ENCODE measurements around the gene PICALM.

Gene PICALM

GRCh38 chr11:86066657-86067008 is 2.3 kb downstream of the PICALM start:
- no peak for DNase-seq (ENCODE audit: low read depth, low spot score)
- H3K4me3 ChIP-seq (ENCODE audit: low read depth, low read length), result peak overlapping the region; percentile 94
- TF ChIP-seq CTCF (IDR thresholded peaks at IDR 0.05; ENCODE audit: insufficient read depth, low read length, missing control alignments), result no peak
- CTCF ChIA-PET, result interaction anchor here (1.0 to 5.4 kb wide), 4 partner anchors 13 to 150 kb away, joined by 3 to 36 read pairs (median 10); no protein-coding TSS in a partner anchor
- POLR2A ChIA-PET, result interaction anchor here (1.3 kb wide), 1 partner anchor 127 kb away, joined by 4 read pairs; no protein-coding TSS in a partner anchor

GRCh38 chr11:86066033-86066432 is 2.9 kb downstream of the PICALM start:
- DNase-seq (ENCODE audit: low read depth, low spot score), result no peak
- TF ChIP-seq CTCF (IDR thresholded peaks at IDR 0.05; ENCODE audit: insufficient read depth, low read length, missing control alignments), result no peak
- ChIA-PET POLR2A (interaction anchor here (1.3 kb wide), 1 partner anchor 128 kb away, joined by 4 read pairs; no protein-coding TSS in a partner anchor), CTCF (interaction anchor here (2.6 to 5.4 kb wide), 2 partner anchors 24 to 128 kb away, joined by 16 to 36 read pairs; no protein-coding TSS in a partner anchor)
- H3K4me3 ChIP-seq (ENCODE audit: low read depth, low read length), result peak overlapping the region; percentile 94

- POLR2A ChIA-PET, result interaction anchor here (0.6 kb wide), 1 partner anchor 20 kb away, joined by 3 read pairs; no protein-coding TSS in a partner anchor
- H3K4me3 ChIP-seq (ENCODE audit: low read depth, low read length), result peak overlapping the region; percentile 19; the same call in 1 of the 2 replicates
- no peak for TF ChIP-seq CTCF (IDR thresholded peaks at IDR 0.05; ENCODE audit: insufficient read depth, low read length, missing control alignments)
- DNase-seq (ENCODE audit: low read depth, low spot score), result no peak
- CTCF ChIA-PET, result interaction anchor here (1.2 to 2.6 kb wide), 2 partner anchors 13 to 23 kb away, joined by 3 to 16 read pairs; no protein-coding TSS in a partner anchor
Observed at GRCh38 chr11:86064220-86064803, 4.6 kb downstream of the PICALM start.

GRCh38 chr11:86063536-86063935 is 5.3 kb downstream of the PICALM start:
- no peak overlapping the region for H3K4me3 ChIP-seq (ENCODE audit: low read depth, low read length)
- DNase-seq (ENCODE audit: low read depth, low spot score), result no peak
- ChIA-PET POLR2A (no interaction called here), CTCF (interaction anchor here (1.2 to 2.1 kb wide), 3 partner anchors 10 to 22 kb away, joined by 3 to 5 read pairs (median 5); no protein-coding TSS in a partner anchor)
- no peak for TF ChIP-seq CTCF (IDR thresholded peaks at IDR 0.05; ENCODE audit: insufficient read depth, low read length, missing control alignments)

- H3K4me3 ChIP-seq (ENCODE audit: low read depth, low read length), result no peak overlapping the region
- no peak for DNase-seq (ENCODE audit: low read depth, low spot score)
- no peak for TF ChIP-seq CTCF (IDR thresholded peaks at IDR 0.05; ENCODE audit: insufficient read depth, low read length, missing control alignments)
- POLR2A ChIA-PET, result no interaction called here
- CTCF ChIA-PET, result interaction anchor here (1.2 to 2.1 kb wide), 3 partner anchors 10 to 131 kb away, joined by 5 to 6 read pairs (median 5); no protein-coding TSS in a partner anchor
Observed at GRCh38 chr11:86062719-86063118, 6.2 kb downstream of the PICALM start.

- DNase-seq (ENCODE audit: low read depth, low spot score), result no peak
- no peak for TF ChIP-seq CTCF (IDR thresholded peaks at IDR 0.05; ENCODE audit: insufficient read depth, low read length, missing control alignments)
- POLR2A ChIA-PET, result no interaction called here
- no peak overlapping the region for H3K4me3 ChIP-seq (ENCODE audit: low read depth, low read length)
- CTCF ChIA-PET, result interaction anchor here (1.0 to 2.1 kb wide), 3 partner anchors 16 to 132 kb away, joined by 3 to 6 read pairs (median 5); no protein-coding TSS in a partner anchor
Observed at GRCh38 chr11:86061483-86062205, 7.2 kb downstream of the PICALM start.

Data from AG04449 (cell line).